WI38 (cell line): ENCODE measurements around the gene ACADSB.

Experiments used
- H3K4me3 ChIP-seq: 2 replicates; pipeline ENCODE4 v1.5.1; 2011; ENCODE audit warnings: low read depth, mild to moderate bottlenecking, control low read depth, low read length
- TF ChIP-seq, protein P1 (sequence below): IDR thresholded peaks from 2 replicates; pipeline ENCODE4 v1.5.1; 2012; ENCODE audit warnings: low read depth, mild to moderate bottlenecking, control low read depth, low read length

Gene ACADSB

DNA sequence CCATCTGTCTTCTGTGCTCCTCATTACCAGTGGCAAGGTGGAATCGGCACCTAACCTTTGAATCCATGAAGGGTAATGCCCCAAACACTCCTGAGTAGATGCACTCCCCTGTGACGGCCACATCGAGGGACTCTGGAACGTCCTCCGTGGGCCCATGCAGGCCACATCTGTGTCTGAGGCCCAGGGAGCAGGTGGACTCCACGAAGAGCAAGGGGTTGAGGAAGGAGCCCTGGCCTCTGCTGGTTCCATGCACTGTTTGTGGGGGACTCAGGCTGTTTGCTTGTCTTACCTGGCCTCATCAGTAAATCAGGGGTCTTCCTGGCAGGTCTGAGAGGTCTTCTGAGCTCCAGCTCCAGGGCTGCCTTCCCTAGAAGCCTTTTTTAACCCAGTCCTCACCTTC, 64.4 kb downstream of the ACADSB start:
- TF ChIP-seq, protein P1, sequence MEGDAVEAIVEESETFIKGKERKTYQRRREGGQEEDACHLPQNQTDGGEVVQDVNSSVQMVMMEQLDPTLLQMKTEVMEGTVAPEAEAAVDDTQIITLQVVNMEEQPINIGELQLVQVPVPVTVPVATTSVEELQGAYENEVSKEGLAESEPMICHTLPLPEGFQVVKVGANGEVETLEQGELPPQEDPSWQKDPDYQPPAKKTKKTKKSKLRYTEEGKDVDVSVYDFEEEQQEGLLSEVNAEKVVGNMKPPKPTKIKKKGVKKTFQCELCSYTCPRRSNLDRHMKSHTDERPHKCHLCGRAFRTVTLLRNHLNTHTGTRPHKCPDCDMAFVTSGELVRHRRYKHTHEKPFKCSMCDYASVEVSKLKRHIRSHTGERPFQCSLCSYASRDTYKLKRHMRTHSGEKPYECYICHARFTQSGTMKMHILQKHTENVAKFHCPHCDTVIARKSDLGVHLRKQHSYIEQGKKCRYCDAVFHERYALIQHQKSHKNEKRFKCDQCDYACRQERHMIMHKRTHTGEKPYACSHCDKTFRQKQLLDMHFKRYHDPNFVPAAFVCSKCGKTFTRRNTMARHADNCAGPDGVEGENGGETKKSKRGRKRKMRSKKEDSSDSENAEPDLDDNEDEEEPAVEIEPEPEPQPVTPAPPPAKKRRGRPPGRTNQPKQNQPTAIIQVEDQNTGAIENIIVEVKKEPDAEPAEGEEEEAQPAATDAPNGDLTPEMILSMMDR, result no peak
- no peak overlapping the region for H3K4me3 ChIP-seq

DNA sequence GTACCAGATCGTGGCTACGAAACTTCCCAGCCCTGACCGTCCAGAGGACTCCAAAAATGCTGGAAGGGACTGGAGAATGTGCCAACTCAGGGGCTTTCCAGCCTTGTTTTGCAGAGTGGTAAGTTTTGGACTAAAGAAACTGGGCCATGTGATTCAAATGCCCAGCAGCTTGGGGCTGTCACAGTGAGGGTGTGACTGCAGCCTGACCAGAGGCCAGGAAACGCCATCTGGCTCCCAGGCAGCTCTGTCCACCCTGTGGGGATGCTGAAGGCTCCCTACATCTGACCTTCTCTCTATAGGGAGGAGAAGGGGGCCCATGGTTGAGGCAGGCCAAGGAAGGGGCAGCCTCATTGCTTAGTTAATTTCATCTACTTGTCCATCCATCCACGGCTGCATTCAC, 65.4 kb downstream of the ACADSB start:
- H3K4me3 ChIP-seq, result no peak overlapping the region
- TF ChIP-seq, protein P1, result no peak

DNA sequence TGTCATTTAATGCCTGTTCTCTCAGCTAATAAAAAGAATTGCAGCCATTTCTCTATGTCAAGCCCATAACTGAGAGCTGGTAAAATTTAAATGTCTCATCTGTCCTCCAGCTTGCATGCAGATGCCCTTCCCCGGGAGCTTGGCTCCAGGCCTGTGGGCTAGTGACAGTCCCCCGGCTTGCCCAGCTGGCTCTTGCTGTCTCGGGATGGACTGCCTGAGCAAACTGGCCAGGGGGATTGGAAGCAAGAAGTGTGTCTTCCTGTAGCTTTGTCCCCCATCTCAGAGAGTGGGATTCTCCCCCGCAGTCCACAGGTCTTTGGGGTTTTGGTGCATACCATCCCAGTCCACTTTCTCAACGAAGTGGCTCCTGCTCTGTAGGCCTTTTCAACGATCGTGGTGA, 73.1 kb downstream of the ACADSB start:
- TF ChIP-seq, protein P1, result no peak
- no peak overlapping the region for H3K4me3 ChIP-seq

DNA sequence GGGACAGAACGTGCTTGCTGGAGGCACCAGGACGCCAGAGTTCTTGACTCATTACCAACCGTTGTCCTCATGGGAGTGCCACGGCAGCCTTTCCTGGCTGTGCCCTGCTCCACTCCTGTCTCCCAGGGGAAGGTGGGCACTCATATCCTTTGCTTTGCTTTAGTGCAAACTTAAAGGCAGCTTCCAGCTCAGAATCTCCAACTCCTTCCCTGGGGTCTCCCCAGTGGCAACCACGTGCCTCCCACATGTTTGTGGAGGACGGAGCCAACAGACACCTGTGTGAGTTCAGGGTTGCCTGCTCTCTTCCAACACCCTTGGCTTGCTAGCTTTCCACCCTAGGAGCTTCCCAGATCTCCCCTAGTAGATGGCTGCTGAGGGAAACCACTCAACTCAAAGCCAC, 75.0 kb downstream of the ACADSB start:
- TF ChIP-seq, protein P1, result no peak
- no peak overlapping the region for H3K4me3 ChIP-seq

DNA sequence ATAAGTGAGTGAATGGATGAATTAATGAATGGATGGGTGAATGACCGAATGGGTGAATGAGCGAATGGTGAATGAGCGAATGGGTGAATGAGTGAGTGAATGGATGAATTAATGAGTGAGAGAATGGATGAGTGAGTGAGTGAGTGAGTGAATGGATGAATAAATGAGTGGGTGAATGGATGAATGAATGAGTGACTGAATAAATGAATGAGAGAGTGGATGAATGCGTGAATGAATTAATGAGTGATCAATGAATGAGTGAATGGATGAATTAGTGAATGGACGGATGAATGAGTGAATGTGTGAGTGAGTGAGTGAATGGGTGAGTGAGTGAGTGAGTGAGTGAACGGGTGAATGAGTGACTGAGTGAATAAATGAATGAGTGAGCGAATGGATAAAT, 77.5 kb downstream of the ACADSB start:
- no peak overlapping the region for H3K4me3 ChIP-seq
- TF ChIP-seq, protein P1, result no peak

DNA sequence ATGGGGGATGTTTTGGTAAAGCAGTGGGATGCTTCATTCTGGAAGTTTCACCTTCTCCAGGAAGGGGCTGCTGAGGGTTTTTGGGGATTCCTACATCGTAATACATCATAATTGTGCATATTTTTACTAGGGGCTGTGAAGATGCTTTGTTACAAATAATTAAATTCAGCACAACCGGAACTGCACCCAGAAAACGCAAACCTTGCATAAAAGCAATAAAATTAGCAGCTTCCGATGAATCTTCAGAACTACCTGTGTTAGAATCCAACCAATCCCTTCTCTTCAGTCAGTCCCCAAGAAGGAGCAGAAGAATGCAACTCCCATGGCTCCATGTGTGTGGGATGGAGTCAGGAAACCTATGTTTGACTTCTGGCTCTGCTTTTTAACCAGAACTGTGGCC, 78.5 kb downstream of the ACADSB start:
- TF ChIP-seq, protein P1, result no peak
- no peak overlapping the region for H3K4me3 ChIP-seq

DNA sequence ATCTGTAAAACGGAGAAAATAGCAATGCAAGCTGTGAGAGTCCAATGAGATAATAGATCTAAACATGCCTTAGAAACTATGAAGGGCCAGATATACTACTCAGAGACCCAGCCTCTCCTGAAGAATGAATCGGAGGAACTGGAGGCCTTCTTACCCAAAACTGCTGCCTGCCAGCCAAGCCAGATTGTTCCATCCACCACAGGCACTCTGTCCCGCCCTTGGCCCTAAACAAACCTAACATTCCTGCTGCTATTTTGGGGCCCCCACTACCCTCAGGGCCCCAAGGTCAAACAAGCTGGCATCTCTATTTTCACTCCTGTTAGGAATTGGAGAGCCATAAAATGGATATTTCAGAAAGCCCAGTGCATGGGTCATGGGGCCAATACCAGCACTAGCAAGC, 79.0 kb downstream of the ACADSB start:
- TF ChIP-seq, protein P1, result no peak

More for the DNA sequence above, 79.0 kb downstream of the ACADSB start:
- H3K4me3 ChIP-seq, result no peak overlapping the region
